ENCODE results near the gene SMTN.

DNA sequence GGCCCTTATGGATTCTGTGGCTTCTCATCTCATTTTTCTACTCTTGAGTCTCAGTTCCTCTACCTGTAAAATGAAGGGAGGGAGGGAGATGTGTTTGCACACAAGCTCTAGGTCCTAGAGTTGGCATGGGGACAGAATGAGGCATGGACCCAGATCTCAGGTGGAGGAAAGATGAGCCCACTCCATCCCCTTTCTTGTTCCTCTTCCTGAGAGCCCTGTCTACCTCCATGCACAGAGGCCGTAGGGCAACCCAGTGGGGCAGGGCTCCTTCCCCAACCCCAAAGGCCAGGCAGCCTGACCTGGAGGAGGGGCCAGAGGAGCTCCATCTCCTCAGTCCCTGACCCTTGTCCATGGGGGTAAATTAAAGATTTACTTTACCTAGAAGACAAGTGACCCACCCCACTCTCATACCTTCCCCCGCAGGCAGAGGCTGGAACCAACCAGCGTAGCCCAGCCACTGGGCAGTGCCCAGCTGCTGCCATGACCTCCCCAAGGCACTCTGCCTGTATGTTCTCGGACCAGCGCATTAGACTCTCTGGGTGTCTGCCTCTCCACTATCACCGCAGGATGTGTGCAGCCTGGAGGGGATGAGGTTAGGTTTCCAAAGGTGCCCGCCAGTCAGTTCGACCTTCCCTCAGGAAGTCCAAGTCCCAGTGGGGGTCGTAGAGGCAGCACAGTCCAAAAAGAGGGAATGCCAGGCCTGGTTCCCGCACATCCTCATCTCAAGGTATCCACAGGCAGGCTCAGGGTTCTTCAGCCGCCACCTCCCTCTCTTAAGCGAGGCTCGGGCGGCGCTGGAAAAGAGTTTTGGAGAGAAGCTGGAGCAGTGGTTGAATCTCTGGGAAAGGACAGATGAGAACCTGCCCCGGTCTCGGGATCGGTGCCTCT lies 3.0 kb downstream of the SMTN start:
- TF ChIP-seq, protein P1, sequence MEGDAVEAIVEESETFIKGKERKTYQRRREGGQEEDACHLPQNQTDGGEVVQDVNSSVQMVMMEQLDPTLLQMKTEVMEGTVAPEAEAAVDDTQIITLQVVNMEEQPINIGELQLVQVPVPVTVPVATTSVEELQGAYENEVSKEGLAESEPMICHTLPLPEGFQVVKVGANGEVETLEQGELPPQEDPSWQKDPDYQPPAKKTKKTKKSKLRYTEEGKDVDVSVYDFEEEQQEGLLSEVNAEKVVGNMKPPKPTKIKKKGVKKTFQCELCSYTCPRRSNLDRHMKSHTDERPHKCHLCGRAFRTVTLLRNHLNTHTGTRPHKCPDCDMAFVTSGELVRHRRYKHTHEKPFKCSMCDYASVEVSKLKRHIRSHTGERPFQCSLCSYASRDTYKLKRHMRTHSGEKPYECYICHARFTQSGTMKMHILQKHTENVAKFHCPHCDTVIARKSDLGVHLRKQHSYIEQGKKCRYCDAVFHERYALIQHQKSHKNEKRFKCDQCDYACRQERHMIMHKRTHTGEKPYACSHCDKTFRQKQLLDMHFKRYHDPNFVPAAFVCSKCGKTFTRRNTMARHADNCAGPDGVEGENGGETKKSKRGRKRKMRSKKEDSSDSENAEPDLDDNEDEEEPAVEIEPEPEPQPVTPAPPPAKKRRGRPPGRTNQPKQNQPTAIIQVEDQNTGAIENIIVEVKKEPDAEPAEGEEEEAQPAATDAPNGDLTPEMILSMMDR (conservative IDR thresholded peaks at IDR 0.05), result no peak
- TF ChIP-seq EZH2 (IDR thresholded peaks at IDR 0.05; ENCODE audit: low read depth), result no peak
